NCI-H128 (cell line): ENCODE measurements around the gene ME2.
"Not testable (repeated sequence)": the region's sequence is repeated elsewhere in the genome, so short reads cannot be mapped to it uniquely, and the experiment has no call there.

Experiments
- DNase-seq: peaks from one replicate; lab custom pipeline; 2025; ENCODE audit not compliant: unreplicated experiment; lab: John Stamatoyannopoulos, UW

The ME2 gene

DNA sequence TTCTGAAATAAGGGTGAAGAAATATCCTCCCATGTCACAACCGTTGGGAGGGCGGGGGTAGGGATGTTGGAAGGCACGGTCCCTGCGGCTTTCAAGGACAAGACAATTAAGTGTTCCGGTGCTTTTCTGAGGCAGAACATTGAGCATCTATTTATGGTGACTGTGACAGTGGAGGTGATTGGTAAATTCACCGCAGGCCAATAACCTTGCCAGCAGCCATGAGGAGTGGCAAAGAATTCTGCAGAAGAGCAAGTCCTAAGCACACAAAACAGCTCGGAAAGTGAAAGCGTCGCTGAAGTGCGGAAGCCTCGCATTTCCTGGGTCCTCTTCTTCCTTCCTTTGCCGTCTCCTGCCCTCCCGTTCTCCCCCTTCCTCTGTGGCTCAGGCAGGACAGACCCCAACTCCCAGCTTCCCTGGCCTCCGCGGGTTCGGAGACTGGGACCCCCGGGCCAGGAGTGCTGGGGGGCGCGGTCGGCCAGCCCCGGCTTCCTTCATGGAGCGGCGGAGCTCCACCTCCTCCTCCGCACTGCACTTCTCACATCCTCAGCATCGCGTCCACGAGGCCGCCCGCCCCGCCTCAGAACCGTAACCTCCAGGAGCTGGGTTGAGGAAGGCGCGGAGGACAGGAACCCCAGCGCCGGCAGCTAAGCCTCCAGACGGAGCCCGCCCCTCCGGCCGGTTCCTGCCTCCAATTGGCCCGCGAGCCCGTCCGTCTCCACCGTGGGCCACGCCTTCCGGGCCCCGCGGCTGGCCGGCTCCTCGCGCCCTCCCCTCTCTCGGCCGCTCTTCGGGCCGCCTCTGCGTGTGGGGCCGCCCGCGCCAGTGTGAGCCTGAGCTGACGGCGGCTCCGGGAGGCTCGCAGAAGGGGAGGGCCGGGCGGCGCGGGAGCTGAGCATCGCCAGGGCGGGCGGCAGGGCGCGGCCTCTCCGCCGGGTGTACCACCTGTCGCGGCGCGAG is at the start of gene ME2:
ME2 (plus strand) TSS at position 774 of the 957 bp plus-strand sequence. CDS start 16,703 bp downstream, outside the sequence.
- DNase-seq: peak; percentile 79

DNA sequence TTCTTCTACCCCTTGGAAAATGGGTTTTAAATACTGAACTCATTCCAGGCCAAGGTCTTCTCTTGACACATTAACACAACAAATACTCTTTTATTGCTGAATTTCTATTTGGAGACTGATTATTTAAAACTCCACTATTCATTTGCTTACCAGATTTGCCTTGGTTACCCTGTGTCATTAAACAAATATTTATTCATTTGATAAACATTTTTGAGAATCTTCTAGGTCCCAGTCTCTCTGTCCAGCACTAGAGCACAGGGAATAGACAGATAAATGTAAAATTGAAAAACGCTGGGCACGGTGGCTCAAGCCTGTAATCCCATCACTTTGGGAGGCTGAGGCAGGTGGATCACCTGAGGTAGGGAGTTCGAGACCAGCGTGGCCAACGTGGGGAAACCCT is 49.3 kb upstream of the ME2 start:
- no peak for DNase-seq

DNA sequence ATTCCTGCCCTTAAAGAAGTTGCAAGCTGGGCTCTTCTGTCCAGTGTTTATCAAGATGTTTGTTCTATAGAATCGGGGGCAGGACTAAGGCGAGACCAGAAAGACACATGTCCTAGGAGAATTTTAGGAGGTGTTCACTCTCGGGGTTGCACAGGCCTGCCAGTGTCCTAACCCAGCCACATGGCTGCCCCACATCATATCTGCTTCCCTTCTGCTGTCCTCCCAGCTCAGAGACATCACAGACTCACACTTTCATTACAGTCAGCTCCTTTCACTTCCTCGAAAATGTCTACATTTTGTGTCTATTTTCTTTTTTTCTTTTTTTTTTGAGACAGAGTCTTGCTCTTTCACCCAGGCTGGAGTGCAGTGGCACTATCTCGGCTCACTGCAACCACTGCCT is 48.4 kb upstream of the ME2 start:
- DNase-seq: no peak

DNA sequence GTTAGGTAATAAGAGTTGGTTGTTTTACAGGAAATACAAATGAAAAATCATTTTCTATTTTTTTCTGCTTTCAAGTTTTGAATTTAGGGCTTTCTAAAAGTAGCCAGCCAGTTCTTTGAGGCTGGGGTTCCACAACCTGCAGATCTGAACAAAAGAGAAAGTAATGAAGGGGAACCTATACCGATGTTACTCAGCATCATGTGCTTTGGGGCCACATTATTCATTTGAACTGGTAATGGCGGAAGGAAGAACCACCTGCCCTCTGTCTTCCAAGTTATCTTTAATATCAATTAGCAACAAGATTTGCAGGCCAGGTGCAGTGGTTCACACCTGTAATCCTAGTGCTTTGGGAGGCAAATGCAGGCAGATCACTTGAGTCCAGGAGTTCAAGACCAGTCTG is 46.2 kb upstream of the ME2 start:
- no peak for DNase-seq

DNA sequence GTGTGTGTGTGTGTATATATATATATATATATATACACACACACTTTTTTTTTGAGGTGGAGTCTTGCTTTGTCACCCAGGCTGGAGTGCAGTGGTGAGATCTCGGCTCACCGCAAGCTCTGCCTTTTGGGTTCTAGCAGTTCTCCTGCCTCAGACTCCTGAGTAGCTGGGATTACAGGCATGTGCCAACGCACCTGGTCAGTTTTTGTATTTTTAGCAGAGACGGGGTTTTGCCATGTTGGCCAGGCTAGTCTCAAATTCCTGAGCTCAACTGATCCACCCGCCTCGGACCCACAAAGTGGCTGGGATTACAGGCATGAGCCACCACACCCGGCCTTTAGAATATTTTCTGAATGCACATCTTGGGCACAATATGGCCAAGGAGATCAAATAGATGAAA is 45.4 kb upstream of the ME2 start:
- not testable (repeated sequence) for DNase-seq

DNA sequence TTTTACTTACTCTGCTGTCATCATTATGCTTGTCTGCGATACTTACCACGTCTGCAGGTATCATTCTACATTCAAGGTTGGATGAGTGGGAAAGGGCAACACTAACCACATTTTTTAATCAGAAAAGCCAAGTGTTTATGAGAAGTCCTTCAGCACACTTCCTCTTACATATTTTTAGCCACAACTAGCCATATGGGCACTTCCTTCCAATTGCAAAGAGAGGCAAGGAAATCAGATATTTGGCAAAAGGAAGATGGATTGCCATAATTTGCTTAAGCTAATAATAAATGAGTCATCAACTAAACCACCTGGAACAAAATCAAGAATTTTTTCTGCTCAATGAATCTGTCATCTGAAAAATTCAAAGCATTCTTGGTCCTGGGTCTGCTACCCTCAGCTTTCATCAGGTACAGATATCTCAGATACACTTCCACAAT is 42.4 kb upstream of the ME2 start:
- DNase-seq: no peak

DNA sequence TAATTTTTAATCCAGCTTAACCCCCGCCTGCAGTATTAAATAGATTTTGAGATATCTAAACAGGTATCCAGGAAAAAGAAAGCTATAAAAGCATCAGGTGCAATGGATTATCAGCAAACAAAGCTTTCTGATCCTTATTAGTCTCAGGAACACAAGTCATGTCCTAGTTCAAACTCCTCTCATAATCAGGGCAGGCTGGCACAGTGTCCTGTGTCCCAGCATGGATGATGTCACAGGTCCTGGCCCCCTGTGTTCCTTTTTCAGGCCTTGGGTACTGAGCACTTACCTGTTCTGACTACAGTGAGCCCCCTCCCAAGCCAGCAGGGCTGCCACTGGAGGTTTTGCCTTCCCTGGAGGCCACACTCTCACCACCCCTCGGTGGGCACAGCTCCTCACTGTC is 39.6 kb upstream of the ME2 start:
- DNase-seq: no peak

DNA sequence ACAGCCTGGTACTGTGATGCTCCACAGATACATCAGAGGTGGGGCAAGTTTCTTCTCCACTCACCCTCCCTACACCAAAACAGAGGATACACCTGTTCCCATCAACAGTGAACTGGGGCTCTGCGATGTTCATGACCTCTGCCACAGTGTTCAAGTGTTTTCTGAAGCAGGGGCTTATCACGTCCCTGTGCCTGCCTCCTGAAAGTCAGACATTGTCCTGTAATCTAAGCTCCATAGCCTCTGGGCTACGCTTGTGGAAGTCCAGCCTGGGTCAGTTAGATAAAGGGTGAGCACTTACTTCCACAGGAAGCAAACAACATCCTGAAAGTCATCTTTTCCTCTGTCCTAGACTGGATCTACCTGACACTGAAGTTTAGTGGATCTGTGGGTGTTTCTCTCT is 38.9 kb upstream of the ME2 start:
- DNase-seq: no peak

DNA sequence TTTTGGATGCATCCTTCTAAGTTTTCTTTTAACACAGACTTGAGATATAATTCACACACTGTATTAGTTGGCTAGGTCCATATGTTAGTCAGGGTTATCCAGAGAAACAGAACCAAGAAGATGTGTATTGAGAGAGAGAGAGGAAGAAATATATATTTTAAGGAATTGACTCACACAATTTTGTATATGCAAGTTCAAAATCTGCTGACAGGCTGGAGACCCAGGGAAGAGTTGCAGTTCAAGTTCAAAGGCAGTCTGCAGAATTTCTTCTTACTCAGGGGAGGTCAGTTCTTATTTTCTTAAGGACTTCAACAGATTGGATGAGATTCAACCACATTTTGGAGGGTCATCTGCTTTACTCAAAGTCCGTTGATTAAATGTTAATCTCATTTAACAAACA is 36.1 kb upstream of the ME2 start:
- DNase-seq: no peak

DNA sequence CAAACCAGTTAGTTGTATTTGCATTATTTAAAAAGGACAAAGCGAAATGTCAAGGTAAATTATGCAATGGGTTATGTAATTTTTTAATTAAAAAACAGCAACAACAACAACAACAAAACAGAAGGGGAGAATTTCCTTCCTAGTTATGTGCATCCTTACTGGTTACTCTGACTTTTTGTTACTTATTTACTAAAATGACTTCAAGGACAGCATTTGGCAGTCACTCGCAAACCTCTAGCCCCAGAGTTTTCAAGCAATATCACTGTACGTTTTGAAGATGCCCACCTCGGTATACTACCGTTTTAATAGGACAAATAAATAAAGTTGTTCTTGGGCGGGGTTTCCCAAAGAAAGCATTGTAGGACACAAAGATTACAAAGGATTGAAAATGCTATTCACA is 34.4 kb upstream of the ME2 start:
- no peak for DNase-seq

DNA sequence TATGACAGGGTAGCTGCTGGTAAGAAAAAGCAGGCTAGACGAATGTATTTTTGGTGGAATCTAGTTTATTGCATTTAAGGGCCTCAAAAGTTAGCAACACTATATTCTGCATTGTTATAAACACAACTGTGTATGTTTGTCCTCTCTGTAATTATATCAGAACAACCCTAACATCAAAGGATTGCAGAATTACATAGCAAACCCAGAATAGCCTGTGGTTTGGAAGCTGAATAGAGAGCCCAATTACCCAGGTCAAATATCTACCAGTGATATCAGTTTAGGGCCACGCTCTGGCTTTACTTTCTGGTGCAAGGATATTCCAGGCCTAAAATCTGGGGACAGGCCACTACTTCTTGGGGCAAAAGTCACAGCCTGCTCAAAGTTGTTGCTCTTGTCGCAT is 34.0 kb upstream of the ME2 start:
- DNase-seq: no peak

DNA sequence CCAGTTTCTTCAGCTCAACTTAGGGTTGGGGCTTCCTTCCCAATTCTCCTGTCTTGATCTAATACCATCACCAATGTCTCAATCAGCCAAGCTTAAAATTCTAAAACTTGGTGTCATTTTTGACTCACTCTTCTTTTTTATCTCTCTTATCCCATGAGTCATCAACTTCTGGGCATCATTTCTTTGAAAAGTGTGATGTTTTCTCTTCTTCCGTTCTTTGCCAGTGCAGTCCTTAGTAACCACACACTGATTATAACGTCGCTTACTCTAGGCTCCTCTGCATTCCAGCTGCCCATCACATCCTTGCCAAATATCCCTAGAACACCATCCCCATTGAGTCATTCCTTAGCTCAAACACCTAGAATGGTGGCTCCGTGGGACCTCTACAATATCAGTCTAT is 31.7 kb upstream of the ME2 start:
- DNase-seq: no peak

DNA sequence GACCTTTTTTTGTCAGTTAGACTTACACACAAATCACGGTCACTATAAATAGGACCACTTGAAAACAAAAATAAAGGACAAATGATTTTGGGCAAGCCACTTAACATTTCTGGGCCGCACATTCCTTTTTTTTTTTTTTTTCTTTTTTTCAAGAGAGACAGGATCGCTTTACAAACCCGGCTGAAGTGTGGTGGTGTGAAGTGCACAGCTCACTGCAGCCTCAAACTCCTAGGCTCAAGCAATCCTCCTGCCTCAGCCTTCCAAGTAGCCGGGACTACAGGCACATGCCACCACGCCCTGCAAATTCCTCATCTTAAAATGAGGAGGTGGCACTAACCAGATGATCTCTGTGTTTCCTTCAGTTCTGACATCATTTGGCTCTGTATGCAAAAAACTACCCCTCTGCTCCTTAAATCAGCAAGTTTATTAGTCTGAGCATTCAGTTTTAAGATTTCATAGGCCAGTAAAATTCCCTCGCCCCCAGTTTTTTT is 30.8 kb upstream of the ME2 start:
- DNase-seq: no peak

DNA sequence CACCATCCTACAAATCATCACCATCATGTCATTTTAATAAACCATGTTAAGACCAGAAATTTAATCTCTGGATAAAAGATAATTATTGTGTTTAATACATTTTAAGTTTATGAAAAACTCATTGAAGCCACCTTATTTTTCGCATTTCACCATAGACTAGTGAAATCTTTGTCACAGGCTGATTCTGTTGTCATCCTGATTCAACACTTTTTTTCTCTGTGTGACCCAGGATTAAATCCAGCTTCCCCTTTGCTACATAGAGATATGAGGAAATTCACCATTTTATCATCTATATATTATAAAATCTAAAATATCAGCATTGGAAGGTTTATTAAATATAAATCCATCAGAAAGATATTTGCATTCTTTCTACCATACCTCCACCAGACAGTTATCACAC is 29.9 kb upstream of the ME2 start:
- DNase-seq: no peak

DNA sequence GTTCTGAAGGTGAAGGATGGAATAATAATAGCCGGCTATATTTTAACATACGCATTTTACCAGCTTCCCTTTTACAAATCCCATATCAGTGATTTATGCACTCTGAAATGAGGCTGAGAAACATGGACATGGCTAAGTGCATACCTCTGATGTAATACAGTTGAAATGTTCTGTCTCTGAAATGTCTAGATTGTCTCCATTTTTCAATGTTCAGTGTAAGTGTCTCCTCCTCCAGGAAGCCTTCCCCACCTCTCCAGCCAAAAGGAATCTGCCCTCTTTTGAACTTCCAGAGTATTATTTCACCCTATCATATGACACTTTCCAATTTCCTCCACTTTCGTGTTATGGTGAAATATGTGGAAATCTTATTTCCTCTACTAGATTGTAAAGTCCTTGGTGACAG is 29.5 kb upstream of the ME2 start:
- DNase-seq: no peak

DNA sequence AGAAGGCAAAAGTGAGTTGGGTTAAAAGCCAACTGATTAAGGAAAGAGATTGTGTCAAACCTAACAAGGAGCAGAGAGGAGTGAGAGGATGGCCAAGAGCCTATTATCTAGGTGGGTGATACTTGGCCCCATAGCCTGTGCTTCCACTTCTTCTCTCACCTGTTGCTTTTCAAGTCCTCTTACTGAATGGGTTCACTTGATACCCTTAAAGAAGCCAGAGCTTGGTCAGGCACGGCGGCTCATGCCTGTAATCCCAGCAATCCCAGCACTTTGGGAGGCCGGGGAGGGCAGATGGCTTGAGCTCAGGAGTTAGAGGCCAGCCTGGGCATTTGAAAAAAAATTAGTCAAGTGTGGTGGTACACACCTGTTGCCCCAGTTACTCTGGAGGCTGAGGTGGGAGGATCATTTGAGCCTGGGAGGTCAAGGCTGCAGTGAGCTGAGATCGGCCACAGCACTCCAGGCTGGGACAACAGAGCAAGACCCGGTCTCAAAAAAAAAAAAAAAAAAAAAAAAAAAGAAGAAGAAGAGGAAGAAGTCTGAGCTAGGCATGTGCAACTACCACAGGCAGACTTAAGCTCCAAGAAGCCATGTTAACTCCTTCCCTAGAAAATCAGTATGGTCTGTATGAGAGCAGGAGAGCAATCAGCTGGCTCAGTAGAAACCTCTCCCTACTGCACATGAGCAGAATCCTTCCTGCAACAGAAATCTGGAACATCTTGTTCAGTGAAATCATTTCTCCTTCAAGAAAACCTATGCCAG is 28.4 kb upstream of the ME2 start:
- no peak for DNase-seq

DNA sequence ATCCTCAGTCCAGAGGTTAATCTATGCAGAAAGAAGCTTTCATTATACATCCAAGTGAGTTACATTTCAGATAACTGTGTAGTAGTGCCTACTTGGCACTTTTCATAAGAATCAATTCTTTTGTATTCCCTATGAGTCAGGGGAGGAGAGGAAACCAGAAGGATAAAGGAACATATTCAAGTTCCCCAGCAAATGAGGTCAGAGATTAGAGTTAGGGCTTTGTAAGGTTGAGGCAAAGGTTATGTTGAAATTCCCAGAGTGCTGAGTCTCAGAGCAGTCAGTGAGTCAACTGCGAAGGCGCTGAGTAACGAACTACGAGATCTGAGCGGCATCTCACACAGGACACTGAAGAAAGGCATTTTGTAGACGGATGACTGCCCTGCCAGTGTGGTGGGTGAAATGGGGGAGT is 25.1 kb upstream of the ME2 start:
- DNase-seq: no peak

DNA sequence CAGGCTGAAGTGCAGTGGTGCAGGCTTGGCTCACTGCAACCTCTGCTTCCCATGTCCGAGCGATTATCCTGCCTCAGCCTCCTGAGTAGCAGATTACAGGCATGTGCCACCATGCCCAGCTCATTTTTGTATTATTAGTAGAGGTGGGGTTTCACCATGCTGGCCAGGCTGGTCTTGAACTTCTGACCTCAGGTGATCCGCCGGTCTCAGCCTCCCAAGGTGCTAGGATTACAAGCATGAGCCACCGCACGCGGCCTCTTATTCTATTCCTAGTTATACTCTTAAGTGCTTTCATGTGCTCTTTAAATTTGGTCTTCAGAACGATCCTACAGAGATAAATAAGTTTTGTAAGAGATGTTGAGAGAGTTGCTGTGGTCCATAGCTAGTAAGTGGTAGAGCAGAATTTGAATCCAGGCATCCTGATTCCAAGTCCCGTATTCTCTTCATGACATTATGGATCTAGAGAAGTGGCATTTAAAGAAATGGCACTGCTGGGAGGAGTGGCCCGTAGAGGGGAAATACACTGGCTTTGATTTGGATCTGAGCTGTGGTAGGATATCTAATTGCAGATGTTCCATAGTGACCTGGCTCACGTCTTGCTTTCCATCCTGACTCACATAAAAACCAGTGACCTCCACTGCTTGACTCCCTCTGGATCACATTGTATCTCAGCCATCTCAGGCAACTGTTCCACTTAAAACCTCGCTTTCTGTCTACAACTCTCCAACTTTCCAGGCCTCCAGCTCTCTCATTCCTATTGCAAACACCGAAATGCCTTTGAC is 22.8 kb upstream of the ME2 start:
- no peak for DNase-seq

DNA sequence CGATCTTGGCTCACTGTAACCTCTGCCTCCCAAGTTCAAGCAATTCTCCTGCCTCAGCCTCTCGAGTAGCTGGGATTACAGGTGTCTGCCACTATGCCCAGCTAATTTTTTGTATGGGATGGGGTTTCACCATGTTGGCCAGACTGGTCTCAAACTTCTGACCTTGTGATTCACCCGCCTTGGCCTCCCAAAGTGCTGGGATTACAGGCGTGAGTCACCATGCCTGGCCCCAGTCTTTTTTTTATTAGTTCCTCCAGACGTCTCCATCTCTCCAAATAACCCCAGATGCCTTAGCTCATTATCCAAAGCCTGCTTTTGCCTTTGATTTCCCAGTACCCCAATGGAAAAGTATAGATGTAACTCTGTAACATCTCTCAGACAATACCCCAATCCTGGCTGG is 21.8 kb upstream of the ME2 start:
- DNase-seq: not testable (repeated sequence)

DNA sequence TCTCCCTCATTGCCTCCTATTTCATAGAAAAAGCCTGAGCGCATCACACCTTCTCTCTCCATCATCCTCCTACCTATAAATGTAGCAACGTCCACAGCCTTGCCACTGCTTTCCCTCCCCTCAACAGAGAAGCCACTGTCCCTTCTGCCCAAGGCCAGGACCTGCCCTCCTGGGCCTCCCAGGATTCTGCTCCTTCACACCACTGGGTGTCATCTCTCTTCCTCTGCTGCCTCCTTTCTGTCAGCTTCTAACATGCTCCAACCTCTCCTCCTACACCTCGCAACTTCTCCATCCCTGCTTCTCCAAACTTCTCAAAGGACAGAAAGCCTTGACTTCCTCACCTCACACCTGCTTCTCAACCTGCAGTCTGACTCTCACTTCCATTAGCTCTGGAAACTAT is 21.2 kb upstream of the ME2 start:
- DNase-seq: no peak
